RPMI7951 (cell line): ENCODE measurements around the gene SIRT6. TPM values are rescaled to one million over a fixed set of nuclear protein-coding genes. Genes with fewer than 3 reads are reported as not detected.
"Not testable (repeated sequence)": the region's sequence is repeated elsewhere in the genome, so short reads cannot be mapped to it uniquely, and the experiment has no call there.

ENCODE experiments used
- DNase-seq: peaks from one replicate; pipeline ENCODE4 v3.0.0-alpha.2; 2012; ENCODE audit warnings: low read depth
- total RNA-seq: library from RNA; depleted of rRNA; stranded (reverse); fragments of >200 nt; shearing (Covaris generic); gene quantifications from 2 replicates; pipeline ENCODE4 v1.2.3, GENCODE V29; 2014

Gene SIRT6
- total RNA-seq, 1 experiment from 2014 or later, result 11.5 TPM

GRCh38 chr19:4174895-4175668 is 7.3 kb downstream of the SIRT6 start:
- DNase-seq, result no peak

DNA sequence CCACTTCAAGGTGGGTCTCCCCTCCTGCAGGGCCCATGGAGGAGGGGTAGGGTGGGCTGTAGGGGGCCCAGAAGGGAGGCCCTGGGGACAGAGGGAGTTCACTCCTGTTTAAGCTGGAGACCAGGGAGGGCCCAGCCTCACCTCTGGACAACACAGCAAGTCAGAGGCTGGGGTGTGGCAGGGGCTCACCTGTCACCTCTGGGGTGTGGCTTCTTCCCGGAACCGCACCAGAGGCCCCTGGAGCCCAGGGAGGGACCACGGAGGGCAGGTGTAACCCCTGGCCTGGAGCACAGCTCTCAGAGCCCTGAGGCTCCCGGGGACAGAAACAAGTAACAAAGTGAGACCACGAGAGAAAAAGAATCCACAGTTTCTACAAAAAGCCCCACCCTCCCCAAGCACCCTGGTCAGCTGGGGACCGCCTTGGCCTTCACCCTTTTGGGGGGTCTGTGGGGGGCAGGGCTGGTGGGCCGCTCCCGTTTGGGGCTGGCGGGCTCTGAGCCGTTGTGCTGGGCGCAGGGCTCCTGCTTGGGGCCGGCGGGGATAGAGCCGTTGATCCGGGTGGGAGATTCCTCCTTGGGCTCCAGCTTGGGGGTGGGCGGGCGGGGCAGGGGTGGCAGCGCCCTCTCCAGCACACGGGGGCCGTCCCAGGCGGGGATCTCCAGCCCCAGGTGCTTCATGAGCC is 8.0 kb downstream of the SIRT6 start:
- DNase-seq, result no peak

DNA sequence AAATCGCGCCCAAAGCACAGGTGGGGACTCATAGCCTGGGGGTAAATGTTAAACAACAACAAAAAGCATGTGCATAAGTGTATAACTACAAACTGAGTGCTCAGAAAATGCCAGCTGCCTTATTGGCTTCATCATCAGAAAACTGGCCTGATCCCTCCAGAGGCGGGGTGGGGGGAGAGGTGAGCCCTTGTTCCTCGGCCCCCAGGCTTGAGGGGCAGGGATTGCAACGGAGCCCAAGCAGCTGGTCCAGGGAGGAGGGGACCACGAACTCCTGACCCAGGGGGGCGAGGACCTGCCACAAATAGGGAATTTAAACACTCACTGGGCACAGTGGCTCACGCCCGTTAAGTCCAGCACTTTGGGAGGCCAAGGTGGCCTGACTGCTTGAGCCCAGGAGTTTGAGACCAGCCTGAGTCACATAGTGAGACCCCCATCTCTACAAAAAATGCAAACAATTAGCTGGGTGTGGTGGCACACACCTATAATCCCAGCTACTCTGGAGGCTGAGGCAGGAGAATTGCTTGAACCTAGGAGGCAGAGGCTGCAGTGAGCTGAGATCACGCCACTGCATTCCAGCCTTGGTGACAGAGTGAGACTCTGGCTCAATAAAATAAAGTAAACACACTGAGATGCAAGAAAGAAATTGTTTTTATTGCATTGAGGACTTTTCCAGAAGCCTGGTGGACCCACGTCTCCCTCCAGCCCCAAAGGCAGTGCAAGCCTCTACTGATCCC is 8.7 kb downstream of the SIRT6 start:
- no peak for DNase-seq

DNA sequence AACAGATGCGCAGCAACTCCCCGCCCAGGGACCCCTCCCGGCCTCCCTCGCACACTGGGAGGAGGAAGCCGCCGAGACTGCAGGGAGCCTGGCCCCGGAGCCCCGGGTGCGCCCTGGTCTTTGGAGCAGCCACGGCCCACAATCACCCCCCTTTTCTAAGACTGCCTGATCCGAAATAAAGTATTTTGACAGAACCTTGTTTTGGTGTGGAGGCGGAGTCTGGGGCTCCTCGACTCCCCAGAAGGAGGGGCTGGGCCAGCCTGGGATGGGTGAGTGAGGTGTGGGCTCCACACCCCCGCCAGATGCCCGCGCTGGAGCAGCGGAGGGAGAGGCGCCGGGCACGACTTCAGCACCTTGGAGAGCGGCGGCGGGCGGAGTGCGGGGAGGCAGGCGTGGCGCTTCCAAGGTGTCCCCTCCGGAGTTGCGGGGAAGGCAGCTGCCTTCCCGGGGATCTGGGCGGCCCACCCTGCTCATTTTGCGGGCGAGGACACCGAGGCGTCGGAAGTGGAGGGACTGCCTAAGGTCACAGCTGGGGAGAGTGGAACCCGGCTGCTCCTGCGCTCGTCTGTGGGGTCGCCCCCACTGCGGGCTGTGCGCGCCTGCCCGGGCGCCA is 9.4 kb downstream of the SIRT6 start:
- peak; percentile 41 for DNase-seq

DNA sequence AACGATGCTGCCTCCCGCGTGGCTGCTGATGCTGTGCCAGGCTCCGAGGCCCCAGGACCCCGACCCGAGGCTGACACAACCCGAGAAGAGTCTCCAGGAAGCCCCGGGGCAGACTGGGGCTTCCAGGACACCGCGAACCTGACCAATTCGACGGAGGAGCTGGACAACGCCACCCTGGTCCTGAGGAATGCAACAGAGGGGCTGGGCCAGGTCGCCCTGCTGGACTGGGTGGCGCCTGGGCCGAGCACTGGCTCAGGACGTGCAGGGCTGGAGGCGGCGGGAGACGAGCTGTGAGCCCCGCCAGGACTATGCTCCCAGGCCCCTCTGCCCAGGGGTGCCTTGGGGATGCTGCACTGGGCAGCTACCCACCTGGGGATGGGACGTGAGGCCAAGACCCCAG is 10.7 kb downstream of the SIRT6 start:
- no peak for DNase-seq

GRCh38 chr19:4164262-4164661 is 18.1 kb downstream of the SIRT6 start:
- DNase-seq, result no peak

GRCh38 chr19:4161415-4162077 is 20.8 kb downstream of the SIRT6 start:
- DNase-seq, result no peak

DNA sequence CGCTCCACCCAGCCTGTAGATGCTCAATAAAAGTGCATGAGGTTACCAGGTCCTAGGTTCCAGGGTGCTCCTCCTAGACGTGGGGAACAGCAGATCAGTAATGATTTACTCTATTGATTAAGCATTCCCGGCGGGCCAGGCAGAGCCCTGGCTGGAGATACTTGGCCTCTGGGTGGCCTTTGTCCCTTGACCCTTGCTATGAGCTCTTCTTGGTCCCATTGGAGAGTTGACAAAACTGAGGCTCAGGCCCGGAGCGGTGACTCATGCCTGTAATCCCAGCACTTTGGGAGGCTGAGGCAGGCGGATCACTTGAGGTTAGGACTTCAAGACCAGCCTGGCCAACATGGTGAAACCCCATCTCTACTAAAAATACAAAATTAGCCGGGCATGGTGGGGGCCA is 24.4 kb downstream of the SIRT6 start:
- not testable (repeated sequence) for DNase-seq

- DNase-seq, result no peak
These were observed 25.2 kb downstream of the SIRT6 start for GRCh38 chr19:4157164-4157563.

DNA sequence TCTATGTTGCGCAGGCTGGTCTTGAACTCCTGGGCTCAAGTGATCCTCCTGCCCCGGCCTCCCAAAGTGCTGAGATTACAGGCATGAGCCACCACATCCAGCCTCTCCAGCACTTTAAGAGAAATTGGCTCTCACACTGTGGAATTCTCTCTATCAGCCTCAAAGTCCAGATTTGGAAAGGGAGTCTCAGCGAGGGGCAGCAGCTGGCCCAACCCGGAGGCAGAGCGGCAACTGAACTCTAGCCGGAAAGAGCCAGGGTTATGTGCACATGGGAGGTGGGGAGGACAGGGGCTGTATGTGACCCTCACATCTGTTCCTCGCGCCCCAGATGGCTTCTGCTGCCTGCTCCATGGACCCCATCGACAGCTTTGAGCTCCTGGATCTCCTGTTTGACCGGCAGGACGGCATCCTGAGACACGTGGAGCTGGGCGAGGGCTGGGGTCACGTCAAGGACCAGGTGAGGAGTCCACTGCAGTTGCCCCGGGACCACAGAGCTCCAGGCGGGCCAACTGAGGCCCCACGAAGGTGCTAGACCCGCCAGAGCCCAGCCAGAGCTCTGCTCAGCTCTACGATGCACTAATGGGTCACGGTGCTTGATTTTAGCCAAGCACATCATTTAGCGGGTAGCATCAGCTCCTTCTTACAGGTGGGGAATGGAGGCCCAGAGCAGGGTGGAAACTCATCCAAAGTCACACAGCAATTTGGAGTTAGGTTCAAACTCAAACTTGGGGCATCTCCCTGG is 27.6 kb downstream of the SIRT6 start:
- no peak for DNase-seq

DNA sequence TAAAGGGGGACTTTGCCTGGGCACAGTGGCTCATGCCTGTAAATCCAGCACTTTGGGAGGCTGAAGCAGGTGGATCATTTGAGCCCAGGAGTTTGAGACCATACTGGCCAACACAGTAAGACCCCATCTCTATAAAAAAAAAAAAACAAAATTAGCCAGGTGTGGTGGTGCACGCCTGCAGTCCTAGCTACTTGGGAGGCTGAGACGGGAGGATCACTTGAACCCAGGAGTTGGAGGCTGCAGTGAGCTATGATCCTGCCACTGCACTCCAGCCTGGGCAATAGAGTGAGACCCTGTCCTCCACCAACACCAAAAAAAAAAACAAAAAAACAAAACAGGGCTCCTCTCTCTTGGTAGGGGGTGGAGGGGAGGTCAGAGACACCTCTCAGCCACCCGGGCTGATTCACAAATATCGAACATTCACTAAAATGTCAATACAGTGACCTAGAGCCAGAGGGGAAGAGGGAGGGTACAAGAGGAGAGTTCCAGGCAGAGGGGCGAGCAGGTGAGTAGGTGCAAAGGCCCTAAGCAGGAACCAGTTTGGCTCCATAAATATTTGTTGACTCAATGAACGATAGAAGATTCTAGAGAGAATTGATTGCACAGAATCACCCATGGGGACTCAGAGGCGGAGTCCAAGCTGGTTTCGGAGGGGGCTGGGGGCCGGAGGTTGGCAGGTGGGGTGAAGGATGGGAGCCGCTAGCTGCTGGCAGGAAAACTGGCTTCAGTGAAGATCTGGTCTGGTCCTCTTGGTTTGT is 29.9 kb downstream of the SIRT6 start:
- DNase-seq, result no peak

GRCh38 chr19:4151623-4152022 is 30.7 kb downstream of the SIRT6 start:
- DNase-seq, result no peak

- DNase-seq, result no peak
These were observed 32.7 kb downstream of the SIRT6 start for GRCh38 chr19:4149518-4150288.

- DNase-seq, result peak; percentile 80
These were observed 37.6 kb downstream of the SIRT6 start for GRCh38 chr19:4144666-4145249.

- not testable (repeated sequence) for DNase-seq
These were observed 39.4 kb downstream of the SIRT6 start for GRCh38 chr19:4142916-4143315.

- peak; percentile 69 for DNase-seq
These were observed 42.1 kb downstream of the SIRT6 start for GRCh38 chr19:4140237-4140711.

- DNase-seq, result peak; percentile 56
These were observed 42.6 kb downstream of the SIRT6 start for GRCh38 chr19:4139614-4140236.

GRCh38 chr19:4138445-4138844 is 43.9 kb downstream of the SIRT6 start:
- DNase-seq, result no peak
